ENCODE data around the gene ZKSCAN4. TPM values are rescaled to one million over a fixed set of nuclear protein-coding genes. Genes with fewer than 3 reads are reported as not detected.
A peak's percentile ranks its signal among the peaks of the same experiment; 100 is the strongest.

ZKSCAN4 gene
- total RNA-seq, 1 experiment from 2014 or later: 7.3 TPM

- Mint-ChIP-seq H3K27me3 (ENCODE audit: low read depth) (peaks cover 99% of the 10 kb centered on the region), H3K4me3 (peak overlapping the region; percentile 92), H3K27ac (no peak overlapping the region), H3K4me1 (peaks cover 24% of the 10 kb centered on the region), H3K9me3 (no peaks in the 10 kb centered on the region), H3K36me3 (no peaks in the 10 kb centered on the region)
- CTCF ChIA-PET: interaction anchor here (1.3 to 1.6 kb wide), 3 partner anchors 56 to 175 kb away, joined by 3 to 7 read pairs (median 5); no protein-coding TSS in a partner anchor
- DNase-seq (ENCODE audit: low spot score) (peak; percentile 38), ATAC-seq (peak; percentile 62)
- TF ChIP-seq ATF6 (CRISPR knock-in tag; IDR thresholded peaks at IDR 0.05) (no peak), PRDM15 (CRISPR knock-in tag; IDR thresholded peaks at IDR 0.05) (no peak), USF1 (CRISPR knock-in tag; IDR thresholded peaks at IDR 0.05) (no peak), CDX4 (CRISPR knock-in tag; IDR thresholded peaks at IDR 0.05; ENCODE audit: borderline replicate concordance) (no peak), SOX15 (CRISPR knock-in tag; IDR thresholded peaks at IDR 0.05) (no peak), GABPB1 (CRISPR knock-in tag; IDR thresholded peaks at IDR 0.05) (no peak), CBFB (CRISPR knock-in tag; IDR thresholded peaks at IDR 0.05; ENCODE audit: low read depth) (no peak), CREM (CRISPR knock-in tag; IDR thresholded peaks at IDR 0.05) (no peak), ZNF423 (CRISPR knock-in tag; IDR thresholded peaks at IDR 0.05) (no peak), ZNF671 (CRISPR knock-in tag; IDR thresholded peaks at IDR 0.05) (no peak), NR3C1 (CRISPR knock-in tag; conservative IDR thresholded peaks at IDR 0.05; ENCODE audit: low read depth) (no peak), ZNF396 (CRISPR knock-in tag; IDR thresholded peaks at IDR 0.05; ENCODE audit: borderline replicate concordance) (no peak), SP1 (CRISPR knock-in tag; conservative IDR thresholded peaks at IDR 0.05) (no peak), ZNF416 (CRISPR knock-in tag; IDR thresholded peaks at IDR 0.05) (no peak), HMGA2 (CRISPR knock-in tag; IDR thresholded peaks at IDR 0.05) (no peak), MYBL2 (CRISPR knock-in tag; IDR thresholded peaks at IDR 0.05) (no peak), ZNF138 (CRISPR knock-in tag; conservative IDR thresholded peaks at IDR 0.05) (no peak), ARID4B (CRISPR knock-in tag; IDR thresholded peaks at IDR 0.05; ENCODE audit: borderline replicate concordance) (no peak), ZNF219 (CRISPR knock-in tag; IDR thresholded peaks at IDR 0.05; ENCODE audit: borderline replicate concordance) (no peak), ATF1 (CRISPR knock-in tag; IDR thresholded peaks at IDR 0.05) (no peak)
- POLR2A ChIA-PET: interaction anchor here (1.0 to 1.1 kb wide), 2 partner anchors 104 to 370 kb away, joined by 3 read pairs; a partner anchor contains a TSS
Observed at GRCh38 chr6:28208111-28208659, 43.9 kb downstream of the ZKSCAN4 start.
